ENCODE measurements around the gene BPGM.

The BPGM gene

DNA sequence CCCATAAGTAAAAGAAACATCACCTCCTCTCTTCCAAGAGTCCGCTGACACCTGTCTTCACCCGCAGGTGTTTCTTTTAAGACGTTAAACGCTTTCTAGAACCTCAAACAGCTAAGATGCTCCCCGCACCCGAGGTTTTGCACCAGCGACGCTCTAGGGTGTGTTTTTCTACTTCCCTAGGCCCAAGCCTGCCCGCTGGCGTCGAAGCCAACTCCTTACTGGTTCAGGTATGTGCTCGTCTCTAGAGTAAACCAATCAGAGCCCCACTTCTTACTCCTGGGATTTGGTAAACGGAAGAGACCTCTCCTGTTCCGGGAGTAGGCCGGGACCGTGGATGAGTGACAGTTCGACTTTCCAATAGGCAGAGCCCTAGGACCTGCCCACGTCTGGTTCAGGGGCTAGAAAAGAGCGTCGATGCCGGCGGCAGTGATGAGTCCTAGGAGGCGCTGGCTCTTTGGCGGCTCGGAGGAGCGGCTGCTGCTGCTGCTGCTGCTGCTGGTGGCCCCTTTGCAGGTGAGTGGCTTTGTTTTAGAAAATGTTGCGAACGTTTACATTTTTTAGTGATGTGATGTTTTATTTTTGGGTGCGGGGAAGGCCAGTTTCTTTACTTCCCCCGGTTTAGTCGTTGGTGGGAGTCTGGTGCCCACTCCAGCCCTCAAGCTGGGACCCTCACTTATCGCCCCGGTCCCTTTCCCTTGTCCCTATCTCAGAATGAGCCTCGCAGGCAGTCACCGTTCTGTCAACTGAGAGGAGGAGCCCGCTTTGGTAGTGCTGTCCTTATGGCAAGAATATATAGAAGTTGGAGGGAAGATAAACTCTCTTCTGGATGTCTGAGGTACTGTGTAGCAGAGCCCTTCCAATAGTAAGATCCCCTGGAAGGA, at the start of gene BPGM:
Gene BPGM, plus strand, starts transcription at position 429 of the 881 bp plus-strand sequence. CDS start 14,655 bp downstream, outside the sequence.
- DNase-seq = peak; percentile 94

DNA sequence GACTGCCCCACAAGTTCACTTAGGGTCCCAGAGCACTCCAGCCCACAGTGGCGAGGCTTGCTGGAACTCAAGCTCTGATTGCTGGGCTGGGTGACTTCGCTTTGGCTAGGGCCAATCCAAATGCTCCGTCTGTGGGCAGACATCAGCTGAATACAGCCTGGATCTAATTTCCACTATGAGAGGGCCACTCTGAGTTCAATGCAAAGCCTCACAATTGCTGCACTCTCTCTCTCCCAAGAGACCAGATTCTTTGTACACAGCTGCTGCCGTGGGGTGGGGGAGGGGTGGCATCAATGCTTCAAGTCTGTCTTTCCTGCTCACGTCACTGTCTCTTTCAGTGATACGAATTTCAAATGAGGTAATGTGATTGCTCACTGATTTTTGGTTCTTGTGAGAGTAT, 47.3 kb upstream of the BPGM start:
- DNase-seq = no peak

DNA sequence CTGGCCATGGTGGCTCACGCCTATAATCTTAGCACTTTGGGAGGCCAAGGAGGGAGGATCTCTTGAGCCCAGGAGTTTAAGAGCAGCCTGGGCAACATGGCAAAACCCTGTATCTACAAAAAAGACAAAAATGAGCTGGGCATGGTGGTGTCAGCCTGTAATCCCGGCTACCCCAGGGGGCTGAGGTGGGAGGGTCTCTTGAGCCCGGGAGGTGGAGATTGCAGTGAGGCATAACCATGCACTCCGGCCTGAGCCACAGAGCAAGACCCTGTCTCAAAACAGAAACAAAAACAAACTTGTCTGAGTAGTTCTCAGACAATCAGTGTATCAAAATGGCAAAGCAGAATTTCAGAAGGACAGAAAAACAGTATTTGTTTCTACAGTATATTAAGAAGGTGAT, 45.2 kb upstream of the BPGM start:
- no peak for DNase-seq

DNA sequence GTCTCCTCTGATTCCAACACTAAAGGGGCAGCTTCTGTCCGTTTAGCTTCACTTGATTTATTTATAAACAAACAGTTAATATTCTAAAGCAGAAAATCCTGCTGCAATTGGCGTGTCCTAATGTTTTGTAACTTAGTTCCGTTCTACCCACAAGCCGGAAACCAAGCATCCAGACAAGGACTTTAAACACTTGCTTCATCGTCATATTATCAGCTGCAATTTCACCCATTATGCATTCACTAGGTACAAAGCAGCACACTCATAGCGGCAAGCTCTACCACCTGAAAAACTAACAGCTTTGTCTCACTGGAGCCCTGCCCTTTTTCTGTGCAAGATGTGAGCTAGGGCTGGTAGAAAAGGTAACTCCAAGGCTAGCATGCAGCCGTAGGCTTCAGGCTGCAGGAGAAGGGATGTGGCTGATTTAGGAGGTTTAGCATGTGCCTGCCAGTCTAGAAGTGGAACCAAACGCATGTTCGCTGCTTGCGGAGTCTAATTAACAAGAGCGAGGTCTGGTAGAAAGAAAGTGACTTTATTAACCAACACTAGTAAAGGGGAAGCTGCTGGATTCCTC, 43.7 kb upstream of the BPGM start:
- no peak for DNase-seq

DNA sequence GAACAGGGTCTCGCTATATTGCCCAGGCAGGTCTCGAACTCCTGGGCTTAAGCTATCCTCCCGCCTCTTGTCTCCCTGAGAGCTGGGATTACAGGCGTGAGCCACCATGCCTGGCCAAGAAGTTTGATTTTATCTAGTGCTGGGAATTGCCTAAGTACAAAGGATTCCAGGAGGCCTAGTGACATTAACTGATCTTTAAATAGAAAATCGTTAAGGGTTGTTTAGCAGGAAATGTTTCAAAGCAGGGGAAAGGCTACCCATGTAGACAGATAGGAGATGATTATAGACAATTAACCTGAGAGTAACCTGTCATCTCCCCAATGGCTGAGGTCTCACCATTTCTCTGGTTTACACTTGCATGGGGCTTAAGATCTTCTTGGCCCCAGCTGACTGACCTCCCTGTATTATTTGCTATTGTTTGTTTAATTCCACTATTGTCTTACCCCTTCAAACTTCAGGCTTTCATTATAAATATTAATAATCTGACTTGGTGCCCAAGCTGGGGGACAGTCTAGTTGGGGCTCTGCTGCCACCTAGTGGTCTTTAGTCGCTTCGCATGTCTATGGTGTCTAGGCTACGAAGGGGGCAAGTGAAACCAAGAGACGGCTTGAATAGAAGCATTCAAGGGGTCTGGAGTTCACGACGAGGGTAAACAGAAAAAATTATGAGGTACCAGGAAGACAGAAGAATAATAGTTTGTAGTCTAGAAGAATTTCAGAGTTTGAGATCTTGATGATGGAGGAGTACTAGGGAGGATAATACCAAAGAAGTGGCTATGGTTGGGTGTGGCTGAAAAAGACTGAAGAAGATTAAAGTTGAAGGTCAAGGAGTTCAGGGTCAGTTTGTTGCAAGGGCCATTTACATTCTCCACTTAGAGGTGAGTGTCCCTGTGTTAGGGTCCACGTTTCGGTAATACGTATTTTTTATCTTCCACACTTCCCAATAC, 40.4 kb upstream of the BPGM start:
- peak; percentile 41 for DNase-seq

DNA sequence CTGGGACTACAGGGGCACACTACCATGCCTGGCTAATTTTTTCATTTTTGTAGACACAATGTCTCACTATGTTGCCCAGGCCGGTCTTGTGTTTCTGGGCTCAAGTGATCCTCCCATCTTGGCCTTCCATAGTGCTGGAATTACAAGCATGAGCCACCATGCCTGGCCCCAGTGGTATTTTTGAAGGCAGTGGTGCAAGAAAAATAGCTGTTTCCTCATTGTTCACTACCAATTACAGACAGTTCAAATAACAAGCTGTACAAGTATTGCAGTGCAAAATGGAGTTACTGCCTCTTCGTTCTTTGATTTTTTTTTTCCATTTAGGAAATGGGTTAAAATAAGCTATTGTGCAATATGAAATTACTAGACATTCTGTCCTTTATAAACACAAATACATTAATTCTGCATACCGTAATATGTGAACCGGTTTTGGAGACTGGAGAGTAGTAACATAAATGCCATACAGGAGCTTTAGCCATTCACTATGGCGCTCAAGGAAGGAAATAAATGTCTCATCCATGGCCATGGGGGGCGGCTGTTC, 35.0 kb upstream of the BPGM start:
- no peak for DNase-seq

DNA sequence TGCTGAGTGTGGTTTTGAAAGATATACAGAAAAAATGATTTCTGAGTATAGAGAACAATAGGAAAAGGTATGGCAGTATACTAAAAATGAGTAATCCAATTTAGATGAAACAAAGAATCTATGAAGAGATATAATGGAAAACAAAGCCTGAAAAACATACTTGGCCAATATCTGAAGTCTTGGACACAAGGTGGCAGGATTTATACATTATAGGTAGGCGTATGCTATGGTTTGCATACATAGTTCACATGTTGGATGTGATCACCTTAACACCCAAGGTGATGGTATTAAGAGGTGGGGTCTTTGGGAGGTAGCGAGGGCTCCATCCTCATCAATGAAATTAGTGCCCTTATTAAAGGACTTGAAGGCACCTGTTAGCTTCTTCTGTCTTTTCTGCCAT, 34.5 kb upstream of the BPGM start:
- no peak for DNase-seq

DNA sequence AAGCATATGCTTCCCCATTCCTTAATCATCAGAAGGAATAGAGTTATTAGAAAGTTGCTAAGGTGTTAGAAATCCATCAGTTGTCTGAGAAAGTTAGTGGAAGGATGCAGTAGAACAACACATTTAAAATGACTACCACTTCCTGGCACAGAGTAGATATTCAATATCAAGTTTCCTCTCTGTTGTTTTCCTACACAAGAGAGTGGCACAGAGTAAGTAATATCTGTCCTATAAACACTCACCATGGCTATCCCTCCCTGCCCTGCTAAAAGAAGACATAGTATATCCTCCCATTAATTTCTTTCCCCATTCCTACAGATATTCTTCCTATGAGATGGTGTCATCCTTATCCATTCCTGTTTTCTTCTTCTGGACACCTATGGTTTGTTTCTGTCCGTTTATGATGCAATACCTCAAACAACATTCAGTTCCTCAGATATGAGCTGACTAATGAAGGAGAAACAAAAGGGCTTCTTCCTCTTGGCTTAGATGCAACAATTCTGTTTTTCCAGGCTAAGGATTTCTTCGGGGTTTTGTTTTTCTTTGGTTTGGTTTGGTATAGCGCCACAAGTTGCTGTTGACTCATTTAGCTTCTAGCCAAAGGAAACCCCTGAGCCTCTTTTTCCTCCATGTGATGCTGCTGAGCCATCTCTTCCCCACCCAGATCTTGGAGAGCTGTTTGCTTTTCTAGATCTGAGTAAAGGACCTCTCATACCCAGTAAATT, 32.9 kb upstream of the BPGM start:
- no peak for DNase-seq

DNA sequence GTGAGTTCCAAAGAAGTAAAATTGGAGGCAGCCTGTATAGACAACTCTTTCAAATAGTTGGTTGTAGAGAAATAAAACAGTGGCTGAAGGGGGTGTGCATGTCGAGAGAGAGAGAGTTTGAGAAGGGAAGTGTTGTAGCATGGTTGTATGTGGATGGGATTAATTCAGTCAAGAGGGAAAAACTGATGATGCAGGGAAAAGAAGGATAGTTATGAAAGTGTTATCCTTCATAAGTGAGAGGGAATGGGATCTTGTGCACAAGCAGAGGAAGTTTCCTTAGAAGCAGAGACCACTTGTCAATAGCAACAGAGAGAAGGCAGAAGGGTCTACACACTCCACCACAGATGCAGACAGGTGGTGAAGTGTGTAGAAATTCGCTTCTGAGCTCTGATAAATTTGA, 30.0 kb upstream of the BPGM start:
- DNase-seq = no peak

DNA sequence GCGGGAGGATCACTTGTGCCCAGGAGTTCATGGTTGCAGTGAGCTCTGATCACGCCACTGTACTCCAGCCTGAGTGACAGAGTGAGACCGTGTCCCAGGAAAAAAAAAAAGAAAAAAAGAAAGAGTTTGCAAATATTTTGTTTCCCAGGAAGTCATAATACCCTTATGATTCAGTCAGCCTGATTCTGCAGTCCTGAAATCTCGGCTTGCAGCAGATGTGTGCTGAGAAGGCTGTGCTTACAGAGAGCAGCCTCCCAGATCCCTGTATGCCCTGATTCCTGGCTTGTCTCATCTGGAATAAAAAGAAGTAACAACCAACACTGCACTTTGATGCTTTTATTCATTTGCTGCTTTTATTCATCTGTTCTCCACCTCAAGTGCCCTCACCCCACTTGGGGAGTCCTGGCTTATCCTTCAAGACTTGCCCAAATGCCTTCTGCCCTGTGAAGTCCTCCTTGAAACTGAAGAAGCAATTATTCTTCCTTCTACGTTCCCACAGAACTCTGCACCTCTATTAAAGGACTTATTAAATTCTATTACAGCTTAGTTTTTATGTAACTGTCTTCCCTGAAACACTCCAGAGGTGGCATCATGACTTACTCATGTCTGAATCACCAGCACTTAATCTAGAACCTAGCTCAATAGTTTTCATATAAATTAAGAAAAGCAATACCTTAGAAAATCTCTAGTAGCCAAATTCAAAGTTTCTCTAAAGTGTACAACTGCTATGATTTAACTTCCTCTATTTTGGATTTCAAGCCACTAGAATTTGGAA, 27.7 kb upstream of the BPGM start:
- no peak for DNase-seq

DNA sequence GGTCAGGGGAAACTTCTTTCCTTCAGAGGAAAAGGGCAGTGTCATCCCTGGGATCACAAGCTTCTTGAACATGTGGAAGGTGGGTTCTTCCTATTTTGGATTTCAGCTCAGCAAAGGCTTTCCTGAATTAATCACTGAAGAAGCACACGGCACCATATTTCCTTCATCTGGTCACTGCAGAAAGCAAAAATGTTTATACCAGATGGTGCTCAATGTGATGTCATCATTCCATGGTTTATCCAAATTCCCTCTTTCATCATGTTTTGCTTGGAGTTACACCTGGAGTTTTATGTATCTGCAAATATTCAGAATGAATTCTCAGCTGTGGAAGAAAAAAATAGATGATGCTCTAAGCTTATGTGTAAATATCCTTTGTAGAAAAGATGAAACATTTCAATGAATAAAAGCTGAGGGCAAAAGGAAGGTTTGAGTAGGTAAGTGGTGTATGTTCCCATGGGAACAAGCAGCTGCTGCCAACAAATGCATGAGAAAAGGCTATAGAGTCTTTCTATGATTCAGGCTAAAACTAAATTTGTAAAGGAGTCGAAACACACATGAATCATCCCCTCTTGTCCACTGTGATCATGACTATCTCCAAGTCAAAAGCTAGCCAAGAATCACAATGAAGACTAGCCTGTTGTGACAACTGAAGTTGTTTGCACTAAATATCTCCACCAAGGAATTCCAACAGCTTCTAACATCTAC, 26.9 kb upstream of the BPGM start:
- DNase-seq = no peak

DNA sequence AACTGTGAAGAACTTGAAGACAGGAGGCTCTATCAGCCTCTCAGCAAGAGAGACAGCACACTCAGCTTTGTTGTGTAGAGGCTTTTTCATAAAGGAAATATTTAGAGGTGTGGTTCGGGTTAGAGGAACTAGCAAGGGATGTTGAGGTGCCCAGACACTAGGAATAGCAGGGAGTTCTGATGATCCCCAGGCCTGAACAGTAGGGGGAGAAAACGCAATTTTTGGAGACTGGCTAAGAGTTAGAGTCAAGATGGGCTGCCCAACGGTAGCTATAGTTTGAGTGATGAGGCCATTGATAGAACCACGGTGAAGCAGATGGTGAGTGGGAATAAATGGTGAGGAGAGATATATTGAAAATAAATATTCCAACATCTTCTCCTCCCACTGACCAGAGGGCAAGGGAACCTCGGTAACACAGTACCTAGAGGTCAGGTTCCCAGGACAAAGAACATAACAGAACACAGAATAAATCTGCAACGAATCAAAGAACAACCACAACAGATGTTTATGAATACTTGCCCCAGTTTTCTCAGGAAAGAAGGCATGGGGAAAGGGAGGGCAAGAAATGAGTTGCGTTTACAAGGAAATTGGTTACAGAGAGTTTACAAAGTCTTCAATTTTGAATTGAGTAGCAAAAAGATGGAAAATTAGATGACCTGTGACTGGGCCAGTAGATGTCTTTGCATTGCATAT, 24.2 kb upstream of the BPGM start:
- no peak for DNase-seq

DNA sequence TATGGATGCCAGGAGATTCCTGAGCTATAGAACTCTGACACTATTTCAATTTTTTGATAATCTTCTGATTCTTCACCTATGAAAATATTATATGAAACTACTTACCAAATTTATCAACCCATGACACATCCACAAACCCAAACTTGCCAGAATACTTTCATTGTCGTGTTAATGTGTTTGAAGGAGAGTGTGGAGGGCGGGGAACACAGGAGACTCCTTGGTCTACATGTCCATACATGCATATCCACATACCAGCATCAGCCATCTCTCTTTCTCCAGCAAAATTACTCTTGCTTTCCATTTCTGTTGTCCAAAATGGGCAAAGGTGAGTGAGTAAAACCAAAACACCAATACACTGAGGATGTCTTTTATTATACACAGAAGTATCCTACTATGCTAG, 23.5 kb upstream of the BPGM start:
- DNase-seq = no peak

DNA sequence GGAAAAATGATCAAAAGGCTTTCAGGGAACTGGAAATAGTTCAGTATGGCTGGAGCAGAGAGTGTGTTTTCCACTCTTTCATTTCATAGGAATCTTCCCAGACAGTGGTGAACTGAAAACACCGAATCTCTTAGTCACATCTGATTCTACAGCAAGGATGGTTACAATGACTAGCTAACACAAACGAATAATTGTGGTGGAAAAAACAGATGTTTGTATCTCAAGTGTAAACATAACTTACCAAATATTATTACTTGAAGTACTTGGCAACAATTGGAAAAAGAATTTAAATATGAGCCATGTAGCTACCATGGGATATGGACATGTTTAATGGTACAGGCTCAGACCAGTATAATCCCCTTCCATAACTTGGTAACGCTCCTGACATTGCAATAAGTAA, 21.1 kb upstream of the BPGM start:
- no peak for DNase-seq

DNA sequence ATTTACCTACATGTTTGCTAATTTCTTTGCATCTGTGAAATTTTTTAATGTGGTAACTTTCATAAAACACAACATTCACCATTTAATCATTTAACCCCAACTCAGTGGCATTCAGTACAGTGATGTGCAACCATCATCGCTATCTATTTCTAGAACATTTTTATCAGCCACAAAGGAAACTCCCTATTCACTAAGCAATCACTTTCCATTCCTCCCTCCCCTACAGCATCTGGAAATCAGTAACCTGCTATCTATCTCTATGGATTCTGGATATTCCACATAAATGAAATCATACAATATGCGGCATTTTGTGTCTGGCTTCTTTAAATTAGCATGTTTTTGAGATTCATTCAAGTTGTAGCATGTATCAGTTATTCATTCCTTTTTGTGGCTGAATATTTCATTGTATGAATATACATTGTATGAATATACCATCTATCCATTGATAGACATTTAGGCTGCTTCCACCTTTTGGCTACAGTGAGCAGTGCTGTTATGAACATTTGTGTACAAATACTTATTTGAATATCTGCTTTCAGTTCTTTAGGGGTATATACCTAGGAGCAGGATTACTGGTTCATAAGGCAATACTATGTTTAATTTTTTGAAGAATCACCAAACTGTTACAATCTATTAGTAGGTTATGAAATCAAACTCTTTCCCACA, 19.4 kb upstream of the BPGM start:
- no peak for DNase-seq

DNA sequence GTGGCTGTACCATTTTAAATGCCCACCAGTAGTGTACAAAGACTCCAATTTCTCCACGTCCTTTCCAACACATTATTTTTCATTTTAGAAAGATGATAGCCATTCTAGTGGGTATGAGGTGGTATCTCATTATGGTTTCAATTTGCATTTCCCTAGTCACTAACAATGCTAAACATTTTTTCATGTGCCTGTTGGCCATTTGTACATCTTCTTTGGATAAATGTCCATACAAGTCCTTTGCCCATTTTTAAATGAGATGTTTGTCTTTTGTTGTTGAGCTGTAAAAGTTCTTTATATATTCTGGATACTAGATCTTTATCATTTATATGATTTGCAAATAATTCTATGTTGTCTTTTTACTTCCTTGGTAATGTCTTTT, 18.9 kb upstream of the BPGM start:
- no peak for DNase-seq

DNA sequence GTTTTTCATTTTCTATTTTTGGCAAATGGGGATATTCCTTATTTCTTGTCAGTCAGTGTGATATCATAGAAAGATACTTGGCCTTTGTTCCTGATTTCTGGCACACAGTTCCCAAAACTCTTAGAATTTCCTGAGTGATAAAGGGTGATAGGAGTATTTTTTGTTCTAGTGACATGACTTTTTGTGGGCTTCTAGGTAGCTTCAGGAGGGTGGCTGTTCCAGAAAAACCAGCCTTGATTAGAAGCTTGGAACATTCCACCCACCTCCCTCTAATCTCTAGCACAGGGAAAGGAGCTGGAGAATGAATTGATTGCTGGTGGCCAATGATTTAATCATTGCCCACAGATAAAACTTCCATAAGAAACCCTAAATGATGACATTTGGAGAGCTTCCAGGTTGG, 17.2 kb upstream of the BPGM start:
- no peak for DNase-seq

DNA sequence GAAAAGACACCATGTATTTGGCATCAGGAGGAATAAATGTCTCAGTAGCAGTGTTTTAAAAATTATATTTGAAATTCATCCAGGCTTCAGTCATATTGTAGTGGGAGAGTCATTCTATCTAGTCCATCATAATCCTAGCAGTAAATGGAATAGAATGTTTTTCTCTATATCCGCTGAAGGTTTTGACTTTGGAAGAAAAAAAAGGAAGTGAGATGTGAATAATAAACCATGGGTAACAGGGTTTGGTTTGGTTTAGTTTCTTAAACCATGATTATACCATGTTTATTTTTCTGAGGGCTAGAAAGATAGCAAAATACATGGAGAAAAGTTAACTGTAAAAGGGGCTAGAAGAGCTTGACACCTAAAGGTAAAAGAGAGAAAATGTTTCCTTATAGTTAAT, 16.4 kb upstream of the BPGM start:
- DNase-seq = no peak

DNA sequence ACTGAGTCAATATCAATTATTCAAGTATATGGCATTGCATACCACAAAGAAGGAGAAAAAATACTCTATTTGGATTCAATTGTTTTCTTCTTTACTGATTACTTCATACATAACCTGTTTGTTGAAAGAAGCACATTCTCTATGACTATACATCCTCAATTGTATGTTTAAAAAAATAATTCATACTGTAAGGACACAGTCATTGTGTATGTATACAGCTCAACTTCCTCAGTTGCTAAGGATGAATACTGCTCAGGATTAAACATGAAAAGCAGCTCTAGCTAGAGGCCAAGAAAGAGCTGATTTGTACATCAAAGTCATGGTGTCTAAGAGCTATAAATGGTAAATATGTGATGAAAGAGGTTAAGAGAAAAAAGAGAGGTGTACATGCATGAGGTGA, 15.8 kb upstream of the BPGM start:
- DNase-seq = no peak

DNA sequence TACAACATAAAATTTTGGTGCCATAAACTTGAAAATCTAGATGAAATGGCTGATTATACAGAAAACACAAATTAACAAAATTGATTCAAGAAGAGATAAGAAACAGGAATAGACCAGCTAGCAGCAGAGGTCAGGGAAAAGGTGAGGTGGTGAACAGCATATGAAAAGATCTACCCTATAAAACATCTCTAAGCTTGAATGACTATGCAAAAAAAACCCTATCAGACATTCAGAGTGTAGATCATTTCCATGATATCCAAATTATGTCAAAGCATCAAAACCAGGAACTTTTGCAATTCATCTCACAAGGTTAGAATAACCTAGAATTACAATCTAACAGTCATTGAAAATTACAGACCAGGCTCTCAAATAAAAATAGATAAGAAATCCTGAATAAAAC, 14.6 kb upstream of the BPGM start:
- DNase-seq = no peak

All from NK-92 treated with Interleukin-12 subunit alpha and Interleukin-12 subunit beta, amount 100 ng/mL, for 24 hours (cell line).